ENCODE results near the gene HSPB1.
"Not testable (repeated sequence)": the region's sequence is repeated elsewhere in the genome, so short reads cannot be mapped to it uniquely, and the experiment has no call there.

HSPB1 gene

GRCh38 chr7:76333511-76334101 lies 31.1 kb downstream of the HSPB1 start:
- no peak for DNase-seq (ENCODE audit: low spot score)

GRCh38 chr7:76334320-76334967 lies 32.0 kb downstream of the HSPB1 start:
- DNase-seq (ENCODE audit: low spot score): no peak

- DNase-seq (ENCODE audit: low spot score): not testable (repeated sequence)
Observed at GRCh38 chr7:76335417-76335816, 32.9 kb downstream of the HSPB1 start.

GRCh38 chr7:76336094-76336493 lies 33.6 kb downstream of the HSPB1 start:
- no peak for DNase-seq (ENCODE audit: low spot score)

- no peak for DNase-seq (ENCODE audit: low spot score)
Observed at GRCh38 chr7:76337147-76337546, 34.7 kb downstream of the HSPB1 start.

GRCh38 chr7:76338298-76339084 lies 36.0 kb downstream of the HSPB1 start:
- DNase-seq (ENCODE audit: low spot score): no peak

GRCh38 chr7:76340617-76341131 lies 38.2 kb downstream of the HSPB1 start:
- DNase-seq (ENCODE audit: low spot score): no peak

- DNase-seq (ENCODE audit: low spot score): no peak
Observed at GRCh38 chr7:76342222-76342621, 39.7 kb downstream of the HSPB1 start.

- no peak for DNase-seq (ENCODE audit: low spot score)
Observed at GRCh38 chr7:76343294-76343930, 40.9 kb downstream of the HSPB1 start.

- DNase-seq (ENCODE audit: low spot score): no peak
Observed at GRCh38 chr7:76343931-76344321, 41.5 kb downstream of the HSPB1 start.

GRCh38 chr7:76346097-76346496 lies 43.6 kb downstream of the HSPB1 start:
- DNase-seq (ENCODE audit: low spot score): no peak

GRCh38 chr7:76346778-76347177 lies 44.3 kb downstream of the HSPB1 start:
- DNase-seq (ENCODE audit: low spot score): no peak

- DNase-seq (ENCODE audit: low spot score): no peak
Observed at GRCh38 chr7:76347710-76348109, 45.2 kb downstream of the HSPB1 start.

GRCh38 chr7:76349313-76349885 lies 46.9 kb downstream of the HSPB1 start:
- DNase-seq (ENCODE audit: low spot score): no peak

GRCh38 chr7:76351372-76351771 lies 48.9 kb downstream of the HSPB1 start:
- DNase-seq (ENCODE audit: low spot score): no peak

- no peak for DNase-seq (ENCODE audit: low spot score)
Observed at GRCh38 chr7:76352193-76352592, 49.7 kb downstream of the HSPB1 start.

GRCh38 chr7:76353744-76354143 lies 51.3 kb downstream of the HSPB1 start:
- no peak for DNase-seq (ENCODE audit: low spot score)

Measured in SK-N-DZ (cell line).